A549 treated with GW870086 at 1 μM for 4 hours (cell line): ENCODE results near the gene IYD. TPM values are rescaled to one million over a fixed set of nuclear protein-coding genes. Genes with fewer than 3 reads are reported as not detected.

Source experiments
- total RNA-seq: library from RNA; stranded (reverse); fragments of 200-300 nt; extraction: Qiagen RNA extraction; gene quantifications from 5 replicates; pipeline ENCODE4 v1.2.3, GENCODE V29; 2022; ENCODE audit warnings: low read depth

IYD gene
- 0.02 to 0.16 TPM (median 0.03 TPM) in 3 of 5 replicates, not detected in the others for total RNA-seq

DNA sequence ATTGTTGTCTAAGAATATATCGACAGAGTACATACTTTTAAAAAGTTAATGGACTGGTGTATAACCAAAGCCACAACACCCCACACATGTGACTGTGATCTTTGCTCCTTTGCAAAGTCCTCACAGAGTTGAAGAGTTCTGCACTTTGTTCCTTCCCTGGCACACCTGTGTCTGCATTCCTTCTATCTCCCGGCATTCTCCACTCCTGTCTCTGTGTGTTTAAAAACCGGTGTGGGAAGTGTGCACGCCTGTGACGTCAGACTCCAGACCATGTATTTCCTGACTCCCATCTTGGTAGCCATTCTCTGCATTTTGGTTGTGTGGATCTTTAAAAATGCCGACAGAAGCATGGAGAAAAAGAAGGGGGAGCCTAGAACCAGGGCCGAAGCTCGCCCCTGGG, at the start of gene IYD:
TSS of gene IYD (plus strand) at position 251 of the 400 bp plus-strand sequence. CDS start at position 271, 20 bp downstream.

Other genes starting within 250 kb of the IYD start
- gene PPP1R14C, start 226.0 kb upstream of the IYD start, total RNA-seq, result 1.5 to 1.9 TPM (median 1.6 TPM) in 5 replicates
- gene PLEKHG1, start 230.9 kb downstream of the IYD start, total RNA-seq, result 0.30 to 0.54 TPM (median 0.42 TPM) in 5 replicates